ENCODE measurements around the gene SYCP2. TPM values are rescaled to one million over a fixed set of nuclear protein-coding genes. Genes with fewer than 3 reads are reported as not detected.

The SYCP2 gene
- total and polyA plus RNA-seq, 4 donors, result 1.0 to 6.7 (median 2.5) TPM

DNA sequence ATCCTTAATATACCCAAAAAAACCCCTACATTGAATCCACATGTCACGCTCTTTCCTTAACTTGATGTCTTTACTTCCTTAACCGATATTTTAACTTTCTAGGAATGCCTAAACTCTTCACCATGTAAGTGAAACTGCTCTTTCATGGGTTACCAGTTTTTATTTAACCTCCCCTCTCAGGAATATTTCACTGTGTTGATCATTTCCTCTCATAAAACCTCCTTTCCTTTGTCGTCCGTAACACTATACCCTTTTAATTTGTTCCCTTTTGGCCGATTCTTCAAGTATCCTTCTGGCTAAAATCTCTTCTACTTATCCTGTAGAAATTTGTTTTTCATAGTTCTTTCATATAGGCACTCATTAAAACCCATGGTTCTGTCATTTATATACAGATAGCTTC, 24.6 kb downstream of the SYCP2 start:
- Histone ChIP-seq H3K27me3 (ENCODE audit: control insufficient read depth in 3 of 3, insufficient read depth in 3 of 3, low read length in 2 of 3) (peaks cover 0 to 3% (median 0%) of the 10 kb centered on the region in 3 donors), H3K27ac (ENCODE audit: low read depth in 1 of 2, low read length in 1 of 2) (no peak overlapping the region), H3K4me1 (ENCODE audit: control insufficient read depth in 5 of 5, insufficient read depth in 5 of 5, low read length in 5 of 5) (no peaks in the 10 kb centered on the region), H3K4me3 (no peak overlapping the region), H3K36me3 (ENCODE audit: control insufficient read depth in 4 of 4, insufficient read depth in 4 of 4, low read length in 4 of 4) (no peaks in the 10 kb centered on the region), H3K9me3 (ENCODE audit: control insufficient read depth in 4 of 4, insufficient read depth in 3 of 4, low read length in 3 of 4) (no peaks in the 10 kb centered on the region), H3K9ac (ENCODE audit: insufficient read depth in 1 of 2, low read length in 2 of 2) (no peak overlapping the region)
- DNase-seq (no peak), ATAC-seq (ENCODE audit: insufficient read depth, low FRiP score) (no peak)
- TF ChIP-seq, protein P1, sequence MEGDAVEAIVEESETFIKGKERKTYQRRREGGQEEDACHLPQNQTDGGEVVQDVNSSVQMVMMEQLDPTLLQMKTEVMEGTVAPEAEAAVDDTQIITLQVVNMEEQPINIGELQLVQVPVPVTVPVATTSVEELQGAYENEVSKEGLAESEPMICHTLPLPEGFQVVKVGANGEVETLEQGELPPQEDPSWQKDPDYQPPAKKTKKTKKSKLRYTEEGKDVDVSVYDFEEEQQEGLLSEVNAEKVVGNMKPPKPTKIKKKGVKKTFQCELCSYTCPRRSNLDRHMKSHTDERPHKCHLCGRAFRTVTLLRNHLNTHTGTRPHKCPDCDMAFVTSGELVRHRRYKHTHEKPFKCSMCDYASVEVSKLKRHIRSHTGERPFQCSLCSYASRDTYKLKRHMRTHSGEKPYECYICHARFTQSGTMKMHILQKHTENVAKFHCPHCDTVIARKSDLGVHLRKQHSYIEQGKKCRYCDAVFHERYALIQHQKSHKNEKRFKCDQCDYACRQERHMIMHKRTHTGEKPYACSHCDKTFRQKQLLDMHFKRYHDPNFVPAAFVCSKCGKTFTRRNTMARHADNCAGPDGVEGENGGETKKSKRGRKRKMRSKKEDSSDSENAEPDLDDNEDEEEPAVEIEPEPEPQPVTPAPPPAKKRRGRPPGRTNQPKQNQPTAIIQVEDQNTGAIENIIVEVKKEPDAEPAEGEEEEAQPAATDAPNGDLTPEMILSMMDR (IDR thresholded peaks at IDR 0.05; ENCODE audit: control extremely low read depth, extremely low read depth), result no peak
- 85 to 91% methylated on average over 5 of the region's 5 CpGs for WGBS, 2 donors

DNA sequence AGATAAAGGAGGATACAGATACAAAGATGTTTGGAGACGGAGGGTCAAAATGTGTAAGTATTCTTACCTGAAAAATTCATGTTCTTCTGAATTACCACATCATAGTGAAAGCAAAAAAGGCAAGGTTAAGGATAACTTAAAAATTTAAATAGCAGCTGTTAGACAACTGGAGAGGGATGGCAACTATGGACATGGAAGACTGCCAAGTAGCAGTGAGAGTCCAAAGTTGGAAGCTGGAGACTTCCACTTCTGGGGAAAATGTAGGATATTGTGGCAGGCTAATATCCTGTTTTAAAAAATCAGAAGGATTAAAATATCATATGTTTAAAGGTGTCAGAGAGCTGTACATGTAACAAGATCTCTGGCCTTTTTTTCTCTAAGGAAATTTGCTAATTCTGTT, 29.8 kb downstream of the SYCP2 start:
- H3K27me3 ChIP-seq (ENCODE audit: control insufficient read depth in 3 of 3, insufficient read depth in 3 of 3, low read length in 2 of 3), result no peaks in the 10 kb centered on the region
- H3K4me1 ChIP-seq (ENCODE audit: control insufficient read depth in 5 of 5, insufficient read depth in 5 of 5, low read length in 5 of 5), result peaks cover 0 to 3% (median 0%) of the 10 kb centered on the region in 5 donors
- no peaks in the 10 kb centered on the region for H3K9me3 ChIP-seq (ENCODE audit: control insufficient read depth in 4 of 4, insufficient read depth in 3 of 4, low read length in 3 of 4)
- no peak overlapping the region for H3K9ac ChIP-seq (ENCODE audit: insufficient read depth in 1 of 2, low read length in 2 of 2)
- WGBS, 2 donors, result 90 to 96% methylated on average over 1 of the region's 1 CpG
- DNase-seq (peak; percentile 18 to 71 (median 65)), ATAC-seq (ENCODE audit: insufficient read depth, low FRiP score) (no peak)
- no peaks in the 10 kb centered on the region for H3K36me3 ChIP-seq (ENCODE audit: control insufficient read depth in 4 of 4, insufficient read depth in 4 of 4, low read length in 4 of 4)
- TF ChIP-seq, protein P1 (IDR thresholded peaks at IDR 0.05; ENCODE audit: control extremely low read depth, extremely low read depth), result no peak
- H3K27ac ChIP-seq (ENCODE audit: low read depth in 1 of 2, low read length in 1 of 2), result no peak overlapping the region
- no peak overlapping the region for H3K4me3 ChIP-seq

DNA sequence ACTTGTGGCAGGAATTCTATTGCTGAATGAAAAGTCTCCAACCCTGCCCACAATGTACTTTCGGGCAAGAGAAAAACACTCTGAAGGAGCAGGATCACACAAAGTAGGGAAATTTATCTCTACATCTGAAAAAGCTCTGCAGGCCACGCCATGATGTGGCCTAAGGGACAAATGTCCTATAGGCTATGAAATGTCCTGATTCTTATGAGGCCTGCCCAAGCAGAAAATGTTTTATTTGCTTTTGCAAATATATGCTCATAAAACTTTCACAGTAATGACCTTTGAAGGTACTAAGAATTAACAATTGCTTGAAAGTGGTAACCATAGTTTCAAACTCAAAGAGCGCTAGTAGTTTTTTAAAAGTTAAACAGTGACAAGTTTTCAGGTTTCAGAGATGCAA, 31.0 kb downstream of the SYCP2 start:
- H3K27ac ChIP-seq (ENCODE audit: low read depth in 1 of 2, low read length in 1 of 2), result no peak overlapping the region
- TF ChIP-seq, protein P1 (IDR thresholded peaks at IDR 0.05; ENCODE audit: control extremely low read depth, extremely low read depth), result no peak

DNA sequence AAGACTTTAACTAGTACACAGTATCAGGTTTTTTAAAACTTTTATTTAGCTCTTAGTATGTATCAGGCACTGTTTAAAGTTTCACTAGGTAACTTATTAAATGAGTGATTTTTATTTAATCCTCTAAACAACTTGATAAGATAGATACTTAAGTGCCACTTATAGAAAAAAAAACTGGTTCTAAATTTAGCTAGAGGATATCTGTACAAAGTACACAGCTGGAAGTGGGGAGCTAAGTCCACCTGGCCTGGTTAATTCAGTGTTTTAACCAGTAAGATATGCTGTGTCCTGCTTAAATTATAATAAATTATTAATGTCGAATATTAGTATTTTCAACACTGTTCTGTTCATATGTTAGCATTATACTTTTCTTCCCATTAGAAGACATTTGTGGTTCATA, 37.5 kb downstream of the SYCP2 start:
- 79 to 84% methylated on average over 1 of the region's 1 CpG for WGBS, 2 donors
- H3K4me1 ChIP-seq (ENCODE audit: control insufficient read depth in 5 of 5, insufficient read depth in 5 of 5, low read length in 5 of 5), result no peaks in the 10 kb centered on the region
- H3K4me3 ChIP-seq, result no peak overlapping the region
- no peak overlapping the region for H3K27ac ChIP-seq (ENCODE audit: low read depth in 1 of 2, low read length in 1 of 2)
- no peak overlapping the region for H3K9ac ChIP-seq (ENCODE audit: insufficient read depth in 1 of 2, low read length in 2 of 2)
- TF ChIP-seq, protein P1 (IDR thresholded peaks at IDR 0.05; ENCODE audit: control extremely low read depth, extremely low read depth), result no peak
- no peak for DNase-seq
- no peaks in the 10 kb centered on the region for H3K27me3 ChIP-seq (ENCODE audit: control insufficient read depth in 3 of 3, insufficient read depth in 3 of 3, low read length in 2 of 3)
- no peaks in the 10 kb centered on the region for H3K36me3 ChIP-seq (ENCODE audit: control insufficient read depth in 4 of 4, insufficient read depth in 4 of 4, low read length in 4 of 4)
- no peak for ATAC-seq (ENCODE audit: insufficient read depth, low FRiP score)
- no peaks in the 10 kb centered on the region for H3K9me3 ChIP-seq (ENCODE audit: control insufficient read depth in 4 of 4, insufficient read depth in 3 of 4, low read length in 3 of 4)

More for the DNA sequence above, 31.0 kb downstream of the SYCP2 start:
- Histone ChIP-seq H3K4me3 (no peak overlapping the region), H3K27me3 (ENCODE audit: control insufficient read depth in 3 of 3, insufficient read depth in 3 of 3, low read length in 2 of 3) (no peaks in the 10 kb centered on the region), H3K9me3 (ENCODE audit: control insufficient read depth in 4 of 4, insufficient read depth in 3 of 4, low read length in 3 of 4) (no peaks in the 10 kb centered on the region), H3K4me1 (ENCODE audit: control insufficient read depth in 5 of 5, insufficient read depth in 5 of 5, low read length in 5 of 5) (peaks cover 0 to 3% (median 0%) of the 10 kb centered on the region in 5 donors), H3K36me3 (ENCODE audit: control insufficient read depth in 4 of 4, insufficient read depth in 4 of 4, low read length in 4 of 4) (no peaks in the 10 kb centered on the region), H3K9ac (ENCODE audit: insufficient read depth in 1 of 2, low read length in 2 of 2) (no peak overlapping the region)
- ATAC-seq (ENCODE audit: insufficient read depth, low FRiP score), result no peak
- DNase-seq, result no peak
- WGBS, 2 donors, result 96 to 99% methylated on average over 3 of the region's 3 CpGs
